SH-SY5Y (cell line): ENCODE results near the gene FSTL4.

Experiments used
- GATA2 ChIP-seq: IDR thresholded peaks from 2 replicates; pipeline ENCODE4 v1.6.1; 2011; ENCODE audit warnings: mild to moderate bottlenecking, low read depth, low read length
- GATA3 ChIP-seq: IDR thresholded peaks from 2 replicates; pipeline ENCODE4 v1.6.1; 2011; ENCODE audit warnings: low read depth, mild to moderate bottlenecking, low read length, moderate library complexity

FSTL4 gene

GRCh38 chr5:133271606-133272005, 340.7 kb downstream of the FSTL4 start:
- no peak for TF ChIP-seq GATA2

- TF ChIP-seq GATA3 (no peak), GATA2 (no peak)
Observed at GRCh38 chr5:133269691-133270090, 342.6 kb downstream of the FSTL4 start.

- TF ChIP-seq GATA2 (no peak), GATA3 (no peak)
Observed at GRCh38 chr5:133267601-133268000, 344.7 kb downstream of the FSTL4 start.

- no peak for TF ChIP-seq GATA2
Observed at GRCh38 chr5:133266966-133267365, 345.4 kb downstream of the FSTL4 start.

- no peak for TF ChIP-seq GATA2
- no peak for TF ChIP-seq GATA3
Observed at GRCh38 chr5:133266527-133266878, 345.8 kb downstream of the FSTL4 start.

- TF ChIP-seq GATA3 (no peak), GATA2 (no peak)
Observed at GRCh38 chr5:133265720-133266526, 346.4 kb downstream of the FSTL4 start.

- TF ChIP-seq GATA3 (no peak), GATA2 (no peak)
Observed at GRCh38 chr5:133265257-133265656, 347.1 kb downstream of the FSTL4 start.

- no peak for TF ChIP-seq GATA3
- no peak for TF ChIP-seq GATA2
Observed at GRCh38 chr5:133262690-133263089, 349.7 kb downstream of the FSTL4 start.

- TF ChIP-seq GATA3 = no peak
- TF ChIP-seq GATA2 = no peak
Observed at GRCh38 chr5:133261993-133262392, 350.3 kb downstream of the FSTL4 start.

- no peak for TF ChIP-seq GATA2
- TF ChIP-seq GATA3 = no peak
Observed at GRCh38 chr5:133260715-133261114, 351.6 kb downstream of the FSTL4 start.

GRCh38 chr5:133259199-133259997, 352.9 kb downstream of the FSTL4 start:
- TF ChIP-seq GATA2 = no peak
- TF ChIP-seq GATA3 = no peak

GRCh38 chr5:133257977-133258376, 354.4 kb downstream of the FSTL4 start:
- TF ChIP-seq GATA3 = no peak
- TF ChIP-seq GATA2 = no peak

- no peak for TF ChIP-seq GATA2
Observed at GRCh38 chr5:133256276-133256675, 356.1 kb downstream of the FSTL4 start.

GRCh38 chr5:133254803-133255202, 357.5 kb downstream of the FSTL4 start:
- TF ChIP-seq GATA2 (no peak), GATA3 (no peak)

GRCh38 chr5:133253671-133254070, 358.7 kb downstream of the FSTL4 start:
- TF ChIP-seq GATA3 (no peak), GATA2 (no peak)
